GM18505 (cell line): ENCODE results near the gene SOS1.
"Not testable (repeated sequence)": the region's sequence is repeated elsewhere in the genome, so short reads cannot be mapped to it uniquely, and the experiment has no call there.

ENCODE experiments used
- ATAC-seq: cut with Tn5 transposase; IDR thresholded peaks from one replicate; pipeline ENCODE4 v1.9.1; 2021; ENCODE audit not compliant: unreplicated experiment
- POLR2A ChIP-seq: IDR thresholded peaks from 4 replicates; pipeline ENCODE4 v1.6.1; 2011; ENCODE audit warnings: borderline replicate concordance; ENCODE audit not compliant: insufficient read depth, insufficient read length; ENCODE audit errors: extremely low read depth

Gene SOS1

DNA sequence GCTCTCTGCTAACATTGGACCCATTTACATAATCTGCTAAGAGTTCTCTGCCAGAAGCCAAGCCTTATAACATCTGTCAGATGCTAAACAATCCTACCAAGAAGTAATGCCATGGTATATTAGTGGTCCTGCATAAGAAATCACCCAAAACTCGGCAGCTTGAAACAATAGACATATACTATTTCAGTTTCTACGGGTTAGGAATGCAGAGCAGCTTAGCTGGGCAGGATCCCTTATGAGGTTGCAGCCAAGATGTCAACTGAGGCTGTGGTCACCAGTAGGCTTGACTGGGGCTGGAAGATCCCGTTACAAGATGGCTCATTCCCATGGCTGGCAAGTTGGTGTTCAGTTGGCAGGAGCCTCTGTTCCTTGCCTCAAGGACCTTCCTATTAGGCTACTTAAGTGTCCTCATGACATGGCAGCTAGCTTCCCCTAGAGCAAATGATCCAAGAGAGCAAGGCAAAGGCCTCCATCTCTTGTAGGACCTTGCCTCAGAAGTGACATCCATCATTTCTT is 25.1 kb upstream of the SOS1 start:
- no peak for ATAC-seq
- TF ChIP-seq POLR2A = no peak

DNA sequence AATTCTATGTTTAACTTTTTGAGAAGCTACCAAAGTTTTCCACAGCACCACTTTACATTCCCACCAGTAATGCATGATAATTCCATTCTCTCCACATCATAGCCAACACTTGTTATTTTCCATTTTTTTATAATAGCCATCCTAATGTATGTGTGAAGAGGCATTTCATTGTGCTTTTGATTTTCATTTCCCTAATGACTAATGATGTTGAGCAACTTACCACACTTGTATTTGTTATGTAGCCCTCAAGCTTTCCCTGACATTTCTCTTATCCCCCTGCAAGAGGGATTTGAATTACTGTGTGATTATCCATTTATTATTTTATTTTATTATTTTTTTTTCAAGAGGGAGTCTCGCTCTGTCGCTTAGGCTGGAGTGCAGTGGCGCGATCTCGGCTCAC is 23.6 kb upstream of the SOS1 start:
- no peak for ATAC-seq
- no peak for TF ChIP-seq POLR2A

DNA sequence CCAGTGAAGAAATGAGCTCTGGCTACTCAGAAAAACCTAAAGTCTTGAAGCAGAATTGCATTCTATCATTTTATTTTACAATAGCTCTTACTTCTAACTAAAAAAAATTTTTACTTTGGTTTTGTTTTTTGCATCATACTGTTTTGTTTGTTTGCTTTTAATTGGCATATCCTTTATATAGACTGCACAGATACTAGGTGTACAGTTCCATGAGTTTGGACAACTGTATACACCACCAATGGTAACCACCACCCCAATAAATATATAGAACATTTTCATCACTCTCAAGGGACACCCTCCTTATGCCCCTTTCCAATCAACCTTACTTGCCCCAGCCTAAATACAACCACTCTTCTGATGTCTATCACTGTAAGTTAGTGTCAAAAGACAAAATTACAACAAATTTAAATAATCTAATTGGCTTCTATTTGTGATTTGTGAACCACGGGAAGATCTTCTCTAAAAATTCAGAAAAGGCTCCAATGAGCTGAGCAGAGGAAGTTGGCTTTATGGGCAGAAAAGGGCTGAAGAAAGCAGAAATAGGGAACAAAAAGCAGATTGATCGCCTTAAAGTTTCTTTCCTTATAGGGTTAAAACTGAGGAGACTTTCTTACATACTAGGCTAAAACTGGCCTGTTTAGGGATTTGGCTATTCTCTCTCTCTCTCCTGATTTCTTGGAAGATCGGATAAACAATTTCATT is 22.2 kb upstream of the SOS1 start:
- ATAC-seq = no peak

DNA sequence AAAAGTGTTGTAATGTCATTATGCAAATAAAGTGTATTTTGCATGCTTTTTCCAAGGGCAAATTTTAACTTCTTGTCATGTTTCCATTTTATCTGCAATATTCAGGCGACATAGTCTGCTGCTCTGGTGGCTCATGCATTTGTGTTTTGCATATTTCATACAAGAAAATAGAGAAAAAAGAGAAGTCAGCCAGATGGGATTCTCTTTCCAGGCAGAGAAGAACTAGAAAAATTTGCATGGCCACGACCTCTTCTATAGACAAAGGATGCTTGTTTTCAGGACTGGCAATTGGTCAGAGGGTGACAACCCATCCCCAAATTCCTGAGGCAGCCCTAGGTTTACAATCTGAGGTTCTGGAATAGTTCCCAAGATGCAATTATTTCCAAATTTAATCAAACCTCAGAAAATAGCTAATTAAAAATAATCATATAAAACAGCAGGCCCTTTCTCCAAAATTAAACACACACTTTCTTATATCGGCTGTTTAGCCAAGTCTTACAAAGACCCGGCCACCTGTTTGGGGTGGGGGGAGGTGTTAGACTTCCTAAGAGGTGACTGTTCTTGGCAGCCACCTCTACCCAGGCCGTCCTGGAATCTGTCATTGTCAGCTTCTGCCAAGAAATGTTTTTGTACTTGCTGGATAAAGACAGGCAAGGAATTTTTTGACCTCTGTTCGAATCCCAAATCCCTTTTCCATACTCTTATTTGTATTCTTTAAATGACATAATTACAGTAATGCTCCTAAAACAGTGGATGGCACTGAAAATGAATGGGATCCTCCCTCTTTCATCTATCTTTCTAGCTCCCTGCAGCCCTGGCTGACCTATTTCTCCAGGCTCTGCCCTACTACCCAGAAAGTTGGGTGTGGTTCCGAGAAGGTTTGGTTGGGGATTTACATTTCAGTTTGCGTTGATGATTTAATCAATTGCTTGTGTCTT is 20.8 kb upstream of the SOS1 start:
- ATAC-seq = no peak
- TF ChIP-seq POLR2A = no peak

More for the DNA sequence above, 22.2 kb upstream of the SOS1 start:
- TF ChIP-seq POLR2A = no peak

DNA sequence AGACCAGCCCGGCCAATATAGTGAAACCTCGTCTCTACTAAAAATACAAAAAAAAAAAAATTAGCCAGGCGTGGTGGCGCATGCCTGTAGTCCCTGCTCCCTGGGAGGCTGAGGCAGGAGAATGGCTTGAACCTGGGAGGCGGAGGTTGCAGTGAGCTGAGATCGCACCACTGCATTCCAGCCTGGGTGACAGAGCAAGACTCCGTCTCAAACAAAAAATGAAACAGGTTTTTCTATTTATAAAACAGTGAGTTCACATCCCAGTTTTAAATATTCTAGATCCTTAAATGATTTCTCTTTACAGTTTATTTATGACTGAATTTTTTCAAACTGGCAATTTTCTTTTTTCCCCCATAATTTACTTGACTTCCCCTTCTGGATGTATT is 20.1 kb upstream of the SOS1 start:
- ATAC-seq = not testable (repeated sequence)

DNA sequence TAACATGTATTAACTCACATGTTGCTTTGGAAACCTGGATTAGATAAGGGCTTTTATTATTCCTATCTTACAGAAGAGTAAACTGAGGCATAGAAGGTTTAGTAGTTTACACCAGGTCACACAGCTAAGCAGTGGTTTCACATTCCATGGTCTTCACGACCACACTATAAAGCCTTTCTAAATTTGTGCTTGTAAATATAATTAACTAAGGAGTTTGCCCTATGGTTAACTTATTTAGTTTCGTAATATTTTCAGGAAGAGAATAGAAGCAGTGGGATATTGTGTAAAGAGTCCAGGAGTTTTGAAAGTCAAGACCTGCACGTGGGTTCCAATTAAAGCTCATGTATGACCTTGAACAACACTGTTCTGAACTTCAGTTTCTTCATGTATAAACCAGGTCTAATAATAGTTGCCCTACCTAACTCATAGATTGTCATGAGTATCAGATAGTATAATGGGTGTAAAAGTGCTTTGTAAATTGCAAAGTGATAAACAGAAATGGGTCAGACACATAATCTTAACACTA is 19.5 kb upstream of the SOS1 start:
- no peak for TF ChIP-seq POLR2A

DNA sequence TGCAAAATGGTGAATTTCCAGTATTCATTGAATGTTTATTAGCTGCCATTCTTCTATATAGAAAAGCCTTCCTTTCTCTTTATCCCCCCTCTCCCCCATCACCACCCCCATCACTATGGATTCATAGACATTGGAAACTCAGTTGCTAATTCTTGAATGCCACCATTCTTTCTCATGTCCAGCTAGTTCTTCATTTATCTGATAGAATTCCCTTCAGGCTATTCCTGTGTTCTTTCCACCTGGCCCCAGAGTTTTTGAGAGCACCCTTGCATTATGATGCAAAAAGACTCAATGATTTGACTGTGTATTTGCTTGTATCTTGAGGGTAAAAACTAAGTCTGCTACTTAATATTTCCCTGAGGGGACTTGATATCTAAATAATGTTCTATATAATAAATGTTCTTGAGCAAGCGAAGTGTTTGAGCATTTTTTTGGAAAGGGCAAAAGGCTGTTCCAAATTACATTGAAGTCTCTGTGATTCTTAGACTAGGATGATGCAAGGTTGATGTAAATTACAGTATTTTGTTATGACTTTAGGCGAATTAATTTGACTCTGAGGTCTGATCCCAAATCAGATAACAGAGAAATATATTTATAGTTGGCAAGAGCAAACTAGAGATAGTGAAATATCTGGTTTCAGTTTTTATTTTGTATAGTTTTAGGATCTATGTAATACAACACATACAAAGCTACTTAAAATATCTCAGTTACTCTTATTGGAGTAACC is 18.8 kb upstream of the SOS1 start:
- ATAC-seq = no peak
- TF ChIP-seq POLR2A = no peak

More for the DNA sequence above, 19.5 kb upstream of the SOS1 start:
- no peak for ATAC-seq

DNA sequence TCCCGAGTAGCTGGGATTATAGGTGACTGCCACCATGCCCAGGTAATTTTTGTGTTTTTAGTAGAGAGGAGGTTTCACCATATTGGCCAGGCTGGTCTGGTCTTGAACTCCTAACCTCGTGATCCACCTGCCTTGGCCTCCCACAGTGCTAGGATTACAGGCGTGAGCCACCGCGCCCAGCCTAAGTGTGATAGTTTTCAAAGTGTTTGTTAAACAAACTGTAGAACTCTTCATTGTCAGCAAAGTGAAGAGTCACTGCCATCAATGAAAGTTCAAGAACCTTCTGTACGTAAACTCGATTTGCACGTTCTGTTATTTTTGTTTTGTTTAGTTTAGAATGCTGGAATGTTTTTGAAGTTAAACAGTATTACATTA is 18.0 kb upstream of the SOS1 start:
- ATAC-seq = no peak
- no peak for TF ChIP-seq POLR2A

DNA sequence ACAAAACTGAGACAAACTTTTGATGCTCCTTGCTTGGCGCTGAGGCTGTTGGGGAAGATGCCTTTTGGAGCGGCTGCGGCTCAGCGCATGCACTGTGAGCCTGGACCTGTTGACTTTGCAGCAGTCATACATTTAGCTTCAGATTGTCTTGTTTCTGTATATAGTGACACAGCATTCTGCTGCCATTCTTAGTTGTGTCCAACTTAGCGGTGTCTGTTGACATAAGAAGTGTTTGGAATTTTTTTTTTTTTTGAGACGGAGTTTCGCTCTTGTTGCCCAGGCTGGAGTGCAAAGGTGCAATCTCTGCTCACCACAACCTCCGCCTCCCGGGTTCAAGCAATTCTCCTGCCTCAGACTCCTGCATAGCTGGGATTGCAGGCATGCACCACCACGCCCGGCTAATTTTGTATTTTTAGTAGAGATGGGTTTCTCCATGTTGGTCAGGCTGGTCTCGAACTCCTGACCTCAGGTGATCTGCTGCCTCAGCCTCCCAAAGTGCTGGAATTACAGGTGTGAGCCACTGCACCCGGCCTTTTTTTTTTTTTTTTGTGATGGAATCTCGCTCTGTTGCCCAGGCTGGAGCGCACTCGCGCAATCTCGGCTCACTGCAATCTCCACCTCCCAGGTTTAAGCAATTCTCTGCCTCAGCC is 17.5 kb upstream of the SOS1 start:
- not testable (repeated sequence) for ATAC-seq

DNA sequence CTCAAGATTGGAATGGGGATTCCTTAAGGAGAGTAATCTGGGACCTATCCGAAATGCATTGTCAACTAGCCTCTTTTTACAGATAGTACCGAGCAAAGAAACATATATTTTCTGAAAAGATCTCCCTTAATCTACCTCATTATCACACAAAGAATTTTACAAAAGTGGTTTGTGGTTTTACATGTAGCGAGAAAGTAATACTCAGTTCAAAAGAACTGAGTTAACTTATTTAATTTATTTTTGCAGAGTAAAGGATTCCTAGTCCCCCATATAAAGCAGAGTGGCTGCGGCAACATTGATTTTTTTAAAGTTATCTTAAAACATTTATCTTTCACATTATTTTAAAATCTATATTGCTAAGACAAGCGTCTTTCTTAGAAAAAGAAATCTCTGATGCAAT is 15.9 kb upstream of the SOS1 start:
- ATAC-seq = no peak
- no peak for TF ChIP-seq POLR2A

DNA sequence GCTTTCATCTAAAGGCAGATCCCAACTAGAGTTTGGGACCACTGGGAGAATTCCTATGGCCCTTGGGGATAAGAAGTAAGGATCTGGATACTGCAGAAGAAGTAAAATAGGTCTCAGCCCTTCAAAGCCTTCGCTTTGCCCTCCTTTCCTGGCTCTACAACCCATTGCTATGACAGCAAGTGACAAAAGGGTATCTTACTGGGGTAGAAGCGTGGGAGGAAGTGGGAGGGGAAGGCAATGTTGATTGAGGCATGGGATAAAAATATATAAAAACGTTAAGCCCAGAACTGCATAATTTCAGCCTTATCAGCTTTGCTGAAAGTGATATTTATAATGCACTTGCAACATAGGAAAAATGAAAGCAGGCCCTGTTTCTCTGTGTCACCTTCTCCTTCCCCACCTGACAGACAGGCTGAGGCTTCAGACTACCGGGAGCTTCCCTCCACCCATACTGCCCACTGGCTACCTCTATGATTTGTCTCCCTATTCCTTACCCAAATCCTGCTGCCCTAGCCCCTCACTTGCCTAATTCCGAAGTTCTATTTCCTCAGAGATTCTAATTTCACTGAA is 14.9 kb upstream of the SOS1 start:
- no peak for TF ChIP-seq POLR2A
- ATAC-seq = no peak

DNA sequence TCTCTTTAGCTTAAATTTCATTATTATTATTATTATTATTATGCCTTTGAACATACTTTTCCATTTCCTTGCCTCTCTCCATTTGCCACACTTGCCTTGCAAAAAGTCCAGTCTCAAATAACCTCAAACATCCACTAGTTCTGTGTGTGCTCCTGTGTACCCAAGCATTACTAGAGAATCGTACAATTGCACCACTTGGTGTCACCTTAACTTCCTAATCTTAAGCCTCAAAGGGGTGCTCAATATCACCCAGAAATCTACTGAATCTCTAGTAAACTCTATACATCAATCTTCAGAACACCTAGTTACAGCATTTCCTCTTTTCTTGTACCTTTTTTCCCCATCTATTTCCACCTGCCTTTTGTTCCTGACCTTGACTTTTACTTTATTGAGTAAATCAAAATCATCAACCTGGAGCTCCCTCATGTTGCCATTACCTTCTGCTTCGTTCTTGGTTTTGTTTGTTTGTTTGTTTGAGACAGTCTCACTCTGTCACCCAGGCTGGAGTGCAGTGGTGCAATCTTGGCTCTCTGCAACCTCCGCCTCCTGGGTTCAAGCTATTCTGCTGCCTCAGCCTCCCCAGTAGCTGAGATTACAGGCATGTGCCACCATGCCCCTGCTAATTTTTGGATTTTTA is 12.5 kb upstream of the SOS1 start:
- TF ChIP-seq POLR2A = no peak
- no peak for ATAC-seq
